Neural progenitor cell (in vitro differentiated cells): ENCODE measurements around the gene ING5.

Experiments
- CTCF ChIP-seq: fragments of 200-600 bp; sonication (generic); IDR thresholded peaks from 2 replicates; pipeline ENCODE4 v1.5.1; 2017; ENCODE audit warnings: antibody characterized with exemption, mild to moderate bottlenecking
- EZH2 ChIP-seq: fragments of 200-600 bp; sonication (generic); IDR thresholded peaks from 2 replicates; pipeline ENCODE4 v1.6.1; 2017; ENCODE audit warnings: antibody characterized with exemption, mild to moderate bottlenecking, moderate library complexity
- EZH2phosphoT487 ChIP-seq: fragments of 200-600 bp; sonication (generic); IDR thresholded peaks from 2 replicates; pipeline ENCODE4 v1.6.1; 2017; ENCODE audit warnings: antibody characterized with exemption

GRCh38 chr2:241755777-241756176, 53.9 kb downstream of the ING5 start:
- no peak for TF ChIP-seq CTCF
- no peak for TF ChIP-seq EZH2
- TF ChIP-seq EZH2phosphoT487, result no peak
